Liver (tissue), 9 donors: Measurements from ENCODE around the gene IGSF22. TPM values are rescaled to one million over a fixed set of nuclear protein-coding genes. Genes with fewer than 3 reads are reported as not detected.

ENCODE experiments used
- DNase-seq: peaks from one replicate; pipeline ENCODE4 v3.0.0-alpha.2; 2017; ENCODE audit warnings: low spot score
- H3K27ac ChIP-seq, 2 donors: one replicate each; pipeline ENCODE4 v1.7.0; 2013; ENCODE audit warnings: inconsistent platforms in 2 of 2, low read length in 2 of 2, control low read depth in 1 of 2, low read depth in 1 of 2, mild to moderate bottlenecking in 1 of 2
- H3K27me3 ChIP-seq, 4 donors: one replicate each; pipeline versions ENCODE4 v1.6.1 to v1.7.0; 2013; ENCODE audit warnings: low read length in 3 of 4, inconsistent platforms in 1 of 4, mild to moderate bottlenecking in 1 of 4, moderate library complexity in 1 of 4; ENCODE audit not compliant: control insufficient read depth in 4 of 4, insufficient read depth in 4 of 4
- H3K36me3 ChIP-seq, 4 donors: one replicate each; pipeline versions ENCODE4 v1.6.1 to v1.7.0; 2013; ENCODE audit warnings: low read length in 3 of 4, mild to moderate bottlenecking in 3 of 4, low read depth in 1 of 4, moderate library complexity in 1 of 4; ENCODE audit not compliant: control insufficient read depth in 4 of 4, insufficient read depth in 3 of 4
- H3K4me1 ChIP-seq, 4 donors: one replicate each; pipeline versions ENCODE4 v1.6.1 to v1.7.0; 2013; ENCODE audit warnings: low read length in 3 of 4, mild to moderate bottlenecking in 3 of 4, moderate library complexity in 1 of 4; ENCODE audit not compliant: control insufficient read depth in 4 of 4, insufficient read depth in 4 of 4
- H3K4me3 ChIP-seq, 3 donors: one replicate each; pipeline versions ENCODE4 v1.6.1 to v1.7.0; 2013; ENCODE audit warnings: low read length in 3 of 3, control low read depth in 1 of 3, low read depth in 1 of 3, mild to moderate bottlenecking in 1 of 3
- H3K9ac ChIP-seq, 2 donors: one replicate each; pipeline ENCODE4 v1.7.0; 2013; ENCODE audit warnings: low read length in 2 of 2, mild to moderate bottlenecking in 2 of 2, moderate library complexity in 2 of 2, control low read depth in 1 of 2, low read depth in 1 of 2
- H3K9me3 ChIP-seq, 4 donors: one replicate each; pipeline versions ENCODE4 v1.6.1 to v1.7.0; 2013; ENCODE audit warnings: low read length in 3 of 4; ENCODE audit not compliant: control insufficient read depth in 4 of 4
- ATF3 ChIP-seq: IDR thresholded peaks from 2 replicates; pipeline ENCODE4 v1.6.1; 2016; ENCODE audit warnings: antibody characterized with exemption
- CTCF ChIP-seq: fragments of 150-350 bp; IDR thresholded peaks from 2 replicates; pipeline ENCODE4 v1.5.1; 2017; ENCODE audit warnings: improper control_type of control experiment, low read depth, low read length; ENCODE audit not compliant: missing input control
- EGR1 ChIP-seq, 2 donors: IDR thresholded peaks; 2 replicates each; pipeline ENCODE4 v1.6.1; 2016 to 2018; ENCODE audit warnings: antibody characterized with exemption in 2 of 2, low read depth in 2 of 2
- FOXA1 ChIP-seq: IDR thresholded peaks from 2 replicates; pipeline ENCODE4 v1.6.1; 2016; ENCODE audit warnings: antibody characterized with exemption
- FOXA2 ChIP-seq: IDR thresholded peaks from 2 replicates; pipeline ENCODE4 v1.6.1; 2016; ENCODE audit warnings: antibody characterized with exemption
- GABPA ChIP-seq, 2 donors: IDR thresholded peaks in 1 of 2; conservative IDR thresholded peaks in 1 of 2; 2 replicates each; pipeline ENCODE4 v1.6.1; 2016; ENCODE audit warnings: antibody characterized with exemption in 2 of 2, mild to moderate bottlenecking in 1 of 2, moderate library complexity in 1 of 2
- HNF4A ChIP-seq, 2 donors: conservative IDR thresholded peaks; 2 replicates each; pipeline ENCODE4 v1.6.1; 2016; ENCODE audit warnings: antibody characterized with exemption in 2 of 2, mild to moderate bottlenecking in 2 of 2
- HNF4G ChIP-seq: IDR thresholded peaks from 2 replicates; pipeline ENCODE4 v1.6.1; 2016; ENCODE audit warnings: antibody characterized with exemption
- JUND ChIP-seq, 2 donors: IDR thresholded peaks; 2 replicates each; pipeline ENCODE4 v1.6.1; 2016; ENCODE audit warnings: antibody characterized with exemption in 2 of 2
- MAX ChIP-seq: IDR thresholded peaks from 2 replicates; pipeline ENCODE4 v1.6.1; 2016; ENCODE audit warnings: antibody characterized with exemption
- NR2F2 ChIP-seq: IDR thresholded peaks from 2 replicates; pipeline ENCODE4 v1.6.1; 2016; ENCODE audit warnings: antibody characterized with exemption
- RAD21 ChIP-seq, 2 donors: IDR thresholded peaks; 2 replicates each; pipeline ENCODE4 v1.6.1; 2016; ENCODE audit warnings: antibody characterized with exemption in 2 of 2, mild to moderate bottlenecking in 2 of 2
- REST ChIP-seq: IDR thresholded peaks from 2 replicates; pipeline ENCODE4 v1.6.1; 2016; ENCODE audit warnings: antibody characterized with exemption, mild to moderate bottlenecking
- RXRA ChIP-seq, 2 donors: IDR thresholded peaks; 2 replicates each; pipeline ENCODE4 v1.6.1; 2017 to 2018; ENCODE audit warnings: antibody characterized with exemption in 2 of 2, mild to moderate bottlenecking in 1 of 2
- SP1 ChIP-seq: IDR thresholded peaks from 2 replicates; pipeline ENCODE4 v1.6.1; 2018; ENCODE audit warnings: antibody characterized with exemption, mild to moderate bottlenecking
- TAF1 ChIP-seq: conservative IDR thresholded peaks from 2 replicates; pipeline ENCODE4 v1.6.1; 2016; ENCODE audit warnings: antibody characterized with exemption, mild to moderate bottlenecking
- YY1 ChIP-seq: IDR thresholded peaks from 2 replicates; pipeline ENCODE4 v1.6.1; 2016; ENCODE audit warnings: antibody characterized with exemption, mild to moderate bottlenecking
- ZBTB33 ChIP-seq: IDR thresholded peaks from 2 replicates; pipeline ENCODE4 v1.6.1; 2016; ENCODE audit warnings: antibody characterized with exemption
- WGBS: extraction: QIAGEN DNeasy Blood & Tissue Kit; methylation state at CpG from one replicate; pipeline ENCODE4 v1.1.7; 2013; 5-methylcytosine and 5-hydroxymethylcytosine counted together
- polyA plus RNA-seq, 2 donors: library from polyadenylated mRNA; stranded (reverse) in 1 of 2; unstranded in 1 of 2; fragments of 200-250 nt in 1 of 2; fragments of >200 nt in 1 of 2; fragmentation: Nextera tagmentation in 1 of 2; extraction: Ambion mirVana in 1 of 2; gene quantifications; one replicate each; pipeline versions ENCODE4 v1.2.1 to v1.2.3, GENCODE V29; 2013 to 2015
- total RNA-seq, 2 donors: library from RNA; depleted of rRNA; stranded (reverse); fragments of >200 nt; gene quantifications; one replicate each; pipeline ENCODE4 v1.2.3, GENCODE V29; 2014
- donor health status: healthy.
- donor health status: healthy.
- donor health status: healthy.
- donor health status: healthy.
- donor health status: healthy.

Gene IGSF22
- total and polyA plus RNA-seq, 4 donors = 0.12 to 0.26 TPM; not detected in 2

GRCh38 chr11:18698341-18699268, 27.4 kb downstream of the IGSF22 start, which contains the start of gene TMEM86A:
TMEM86A (plus strand) TSS chr11:18698779; CDS start chr11:18698887, 108 bp downstream.
- H3K27ac ChIP-seq = peak within 1 kb of the TSS; percentile 81 to 85
- peak; percentile 79 for TF ChIP-seq SP1
- TF ChIP-seq GABPA (IDR thresholded peaks at IDR 0.05 in 1 of 2, conservative IDR thresholded peaks at IDR 0.05 in 1 of 2) = no peak
- TF ChIP-seq JUND (IDR thresholded peaks at IDR 0.05) = no peak
- TF ChIP-seq MAX = peak; percentile 29
- peak; percentile 87 for TF ChIP-seq NR2F2
- peak in 1 of 2 donors; percentile 18 for TF ChIP-seq EGR1 (IDR thresholded peaks at IDR 0.05; ENCODE audit: low read depth in 2 of 2)
- TF ChIP-seq REST = peak; percentile 47
- TF ChIP-seq HNF4A (conservative IDR thresholded peaks at IDR 0.05) = peak; percentile 37 to 49
- peak; percentile 82 to 89 for TF ChIP-seq RXRA (IDR thresholded peaks at IDR 0.05)
- peak within 1 kb of the TSS; percentile 59 to 89 (median 77) for H3K4me3 ChIP-seq
- peaks cover 0 to 4% (median 0%) of the 10 kb centered on the region in 4 donors for H3K36me3 ChIP-seq
- H3K9me3 ChIP-seq = no peaks in the 10 kb centered on the region
- WGBS = under 1% methylated on average over 98 of the region's 98 CpGs
- H3K9ac ChIP-seq = peak within 1 kb of the TSS; percentile 13 to 83
- peaks cover 2 to 16% (median 11%) of the 10 kb centered on the region in 4 donors for H3K4me1 ChIP-seq
- peak; percentile 92 for DNase-seq
- H3K27me3 ChIP-seq = no peaks in the 10 kb centered on the region

GRCh38 chr11:18697576-18697975, 28.4 kb downstream of the IGSF22 start:
- Histone ChIP-seq H3K9me3 (no peaks in the 10 kb centered on the region), H3K27ac (no peak overlapping the region), H3K36me3 (peaks cover 0 to 4% (median 0%) of the 10 kb centered on the region in 4 donors), H3K9ac (no peak overlapping the region), H3K4me3 (no peak overlapping the region), H3K27me3 (no peaks in the 10 kb centered on the region), H3K4me1 (peaks cover 3 to 22% (median 15%) of the 10 kb centered on the region in 4 donors)
- WGBS = 94% methylated on average over 4 of the region's 4 CpGs
- no peak for TF ChIP-seq GABPA (IDR thresholded peaks at IDR 0.05 in 1 of 2, conservative IDR thresholded peaks at IDR 0.05 in 1 of 2)
- no peak for TF ChIP-seq ATF3
- no peak for TF ChIP-seq HNF4G
- no peak for TF ChIP-seq NR2F2
- TF ChIP-seq CTCF = no peak
- TF ChIP-seq JUND (IDR thresholded peaks at IDR 0.05) = no peak
- TF ChIP-seq HNF4A (conservative IDR thresholded peaks at IDR 0.05) = no peak
- no peak for TF ChIP-seq TAF1
- TF ChIP-seq RAD21 (IDR thresholded peaks at IDR 0.05) = no peak
- no peak for TF ChIP-seq RXRA (IDR thresholded peaks at IDR 0.05)
- no peak for TF ChIP-seq FOXA1
- no peak for TF ChIP-seq SP1
- TF ChIP-seq EGR1 (IDR thresholded peaks at IDR 0.05; ENCODE audit: low read depth in 2 of 2) = no peak
- no peak for TF ChIP-seq FOXA2
- TF ChIP-seq MAX = no peak
- TF ChIP-seq REST = no peak
- no peak for TF ChIP-seq ZBTB33
- no peak for TF ChIP-seq YY1
- DNase-seq = no peak
